HL-60 (cell line): ENCODE results near the gene STX1B.

Experiments used
- DNase-seq, 2 experiments: peaks; one replicate each; pipeline ENCODE4 v3.0.0-alpha.2; 2010 to 2020; ENCODE audit warnings: low read depth in 1 of 2, low spot score in 1 of 2
- H3K27ac ChIP-seq: fragments of 250-450 bp; sonication (Bioruptor Pico); replicated peaks from 2 replicates; pipeline ENCODE4 v1.5.1; 2020; ENCODE audit warnings: mild to moderate bottlenecking, moderate library complexity
- H3K27me3 ChIP-seq: fragments of 250-450 bp; sonication (Bioruptor Pico); 2 replicates; pipeline ENCODE4 v1.5.1; 2021; ENCODE audit warnings: mild to moderate bottlenecking, moderate library complexity; ENCODE audit not compliant: insufficient read depth, poor library complexity, severe bottlenecking
- H3K4me3 ChIP-seq: replicated peaks from 2 replicates; pipeline ENCODE4 v1.5.1; 2011; ENCODE audit warnings: mild to moderate bottlenecking, control low read depth, low read length; ENCODE audit not compliant: insufficient read depth
- GABPA ChIP-seq: IDR thresholded peaks from 2 replicates; pipeline ENCODE4 v1.6.1; 2012; ENCODE audit warnings: low read depth
- POLR2AphosphoS5 ChIP-seq: IDR thresholded peaks from 2 replicates; pipeline ENCODE4 v1.6.1; 2012; ENCODE audit warnings: low read depth
- SPI1 ChIP-seq: IDR thresholded peaks from 2 replicates; pipeline ENCODE4 v1.6.1; 2012; ENCODE audit warnings: low read depth, mild to moderate bottlenecking, borderline replicate concordance
- TF ChIP-seq, protein P1 (sequence below): IDR thresholded peaks from one replicate; pipeline ENCODE4 v1.5.1; 2011; ENCODE audit warnings: low read length, control low read depth, inconsistent platforms; ENCODE audit not compliant: insufficient read depth
- TF ChIP-seq, protein P2 (sequence below): IDR thresholded peaks from 2 replicates; pipeline ENCODE4 v1.6.1; 2012; ENCODE audit warnings: low read depth; ENCODE audit not compliant: insufficient replicate concordance

Gene STX1B

DNA sequence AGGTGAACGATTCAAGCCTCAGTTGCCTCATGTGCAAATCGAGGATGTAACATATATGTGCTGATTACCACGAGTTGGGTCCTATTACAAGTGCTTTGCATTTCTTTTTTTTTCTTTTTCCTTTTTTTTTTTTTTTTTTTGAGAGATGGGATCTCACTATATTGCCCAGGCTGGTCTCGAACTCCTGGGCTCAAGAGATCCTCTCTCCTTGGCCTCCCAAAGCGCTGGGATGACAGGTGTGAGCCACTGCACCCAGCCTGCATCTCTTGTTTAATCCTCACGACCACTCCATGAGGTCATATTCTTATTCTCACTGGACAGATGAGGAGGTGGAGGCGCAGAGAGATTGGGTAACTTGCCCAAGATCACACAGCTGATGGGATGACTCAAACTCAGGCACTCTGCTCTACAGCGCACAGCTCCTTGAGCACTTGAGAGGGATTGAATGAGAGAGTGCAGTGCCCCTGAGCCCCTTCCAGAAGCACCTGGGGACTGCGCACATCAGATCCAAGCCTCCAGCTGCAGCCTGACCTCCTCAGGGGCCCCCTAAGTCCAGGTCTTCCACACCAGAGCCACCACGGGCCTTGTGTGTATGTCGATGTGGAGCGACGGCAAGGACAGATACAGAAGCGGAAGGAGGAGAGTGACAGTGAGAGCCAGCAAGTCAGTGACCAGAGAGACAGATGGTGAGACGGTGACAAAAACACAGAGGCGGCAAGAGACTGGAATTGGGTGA, 4.9 kb downstream of the STX1B start:
- TF ChIP-seq SPI1 (no peak), POLR2AphosphoS5 (no peak), GABPA (no peak)
- TF ChIP-seq, protein P1, sequence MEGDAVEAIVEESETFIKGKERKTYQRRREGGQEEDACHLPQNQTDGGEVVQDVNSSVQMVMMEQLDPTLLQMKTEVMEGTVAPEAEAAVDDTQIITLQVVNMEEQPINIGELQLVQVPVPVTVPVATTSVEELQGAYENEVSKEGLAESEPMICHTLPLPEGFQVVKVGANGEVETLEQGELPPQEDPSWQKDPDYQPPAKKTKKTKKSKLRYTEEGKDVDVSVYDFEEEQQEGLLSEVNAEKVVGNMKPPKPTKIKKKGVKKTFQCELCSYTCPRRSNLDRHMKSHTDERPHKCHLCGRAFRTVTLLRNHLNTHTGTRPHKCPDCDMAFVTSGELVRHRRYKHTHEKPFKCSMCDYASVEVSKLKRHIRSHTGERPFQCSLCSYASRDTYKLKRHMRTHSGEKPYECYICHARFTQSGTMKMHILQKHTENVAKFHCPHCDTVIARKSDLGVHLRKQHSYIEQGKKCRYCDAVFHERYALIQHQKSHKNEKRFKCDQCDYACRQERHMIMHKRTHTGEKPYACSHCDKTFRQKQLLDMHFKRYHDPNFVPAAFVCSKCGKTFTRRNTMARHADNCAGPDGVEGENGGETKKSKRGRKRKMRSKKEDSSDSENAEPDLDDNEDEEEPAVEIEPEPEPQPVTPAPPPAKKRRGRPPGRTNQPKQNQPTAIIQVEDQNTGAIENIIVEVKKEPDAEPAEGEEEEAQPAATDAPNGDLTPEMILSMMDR, result no peak
- TF ChIP-seq, protein P2, sequence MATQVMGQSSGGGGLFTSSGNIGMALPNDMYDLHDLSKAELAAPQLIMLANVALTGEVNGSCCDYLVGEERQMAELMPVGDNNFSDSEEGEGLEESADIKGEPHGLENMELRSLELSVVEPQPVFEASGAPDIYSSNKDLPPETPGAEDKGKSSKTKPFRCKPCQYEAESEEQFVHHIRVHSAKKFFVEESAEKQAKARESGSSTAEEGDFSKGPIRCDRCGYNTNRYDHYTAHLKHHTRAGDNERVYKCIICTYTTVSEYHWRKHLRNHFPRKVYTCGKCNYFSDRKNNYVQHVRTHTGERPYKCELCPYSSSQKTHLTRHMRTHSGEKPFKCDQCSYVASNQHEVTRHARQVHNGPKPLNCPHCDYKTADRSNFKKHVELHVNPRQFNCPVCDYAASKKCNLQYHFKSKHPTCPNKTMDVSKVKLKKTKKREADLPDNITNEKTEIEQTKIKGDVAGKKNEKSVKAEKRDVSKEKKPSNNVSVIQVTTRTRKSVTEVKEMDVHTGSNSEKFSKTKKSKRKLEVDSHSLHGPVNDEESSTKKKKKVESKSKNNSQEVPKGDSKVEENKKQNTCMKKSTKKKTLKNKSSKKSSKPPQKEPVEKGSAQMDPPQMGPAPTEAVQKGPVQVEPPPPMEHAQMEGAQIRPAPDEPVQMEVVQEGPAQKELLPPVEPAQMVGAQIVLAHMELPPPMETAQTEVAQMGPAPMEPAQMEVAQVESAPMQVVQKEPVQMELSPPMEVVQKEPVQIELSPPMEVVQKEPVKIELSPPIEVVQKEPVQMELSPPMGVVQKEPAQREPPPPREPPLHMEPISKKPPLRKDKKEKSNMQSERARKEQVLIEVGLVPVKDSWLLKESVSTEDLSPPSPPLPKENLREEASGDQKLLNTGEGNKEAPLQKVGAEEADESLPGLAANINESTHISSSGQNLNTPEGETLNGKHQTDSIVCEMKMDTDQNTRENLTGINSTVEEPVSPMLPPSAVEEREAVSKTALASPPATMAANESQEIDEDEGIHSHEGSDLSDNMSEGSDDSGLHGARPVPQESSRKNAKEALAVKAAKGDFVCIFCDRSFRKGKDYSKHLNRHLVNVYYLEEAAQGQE, result no peak
- Histone ChIP-seq H3K4me3 (no peak overlapping the region), H3K27me3 (peaks cover 33% of the 10 kb centered on the region), H3K27ac (no peak overlapping the region)
- no peak for DNase-seq

DNA sequence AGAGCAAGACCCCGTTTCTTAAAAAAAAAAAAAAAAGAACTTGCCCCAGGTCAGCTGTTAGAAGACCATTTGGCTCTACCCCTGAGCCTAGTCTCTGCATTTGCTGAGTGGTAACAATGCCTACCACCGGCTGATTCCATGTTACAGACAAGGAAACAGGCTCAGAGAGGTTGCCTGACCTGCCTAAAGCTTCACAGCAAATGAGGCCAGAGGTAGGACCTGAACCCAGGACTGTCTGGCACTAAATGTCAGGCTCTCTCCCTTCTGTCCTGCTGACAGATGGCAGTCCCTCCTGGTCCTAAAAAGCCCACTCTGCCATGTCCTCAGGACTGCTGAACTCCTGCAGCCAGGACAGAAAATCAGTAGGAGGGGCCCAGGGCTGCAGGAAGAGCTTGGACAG, 5.8 kb downstream of the STX1B start:
- Histone ChIP-seq H3K4me3 (no peak overlapping the region), H3K27ac (no peak overlapping the region), H3K27me3 (peaks cover 30% of the 10 kb centered on the region)
- no peak for DNase-seq
- TF ChIP-seq, protein P1, result no peak
- TF ChIP-seq POLR2AphosphoS5 (no peak), GABPA (no peak), SPI1 (no peak)
- TF ChIP-seq, protein P2, result no peak

DNA sequence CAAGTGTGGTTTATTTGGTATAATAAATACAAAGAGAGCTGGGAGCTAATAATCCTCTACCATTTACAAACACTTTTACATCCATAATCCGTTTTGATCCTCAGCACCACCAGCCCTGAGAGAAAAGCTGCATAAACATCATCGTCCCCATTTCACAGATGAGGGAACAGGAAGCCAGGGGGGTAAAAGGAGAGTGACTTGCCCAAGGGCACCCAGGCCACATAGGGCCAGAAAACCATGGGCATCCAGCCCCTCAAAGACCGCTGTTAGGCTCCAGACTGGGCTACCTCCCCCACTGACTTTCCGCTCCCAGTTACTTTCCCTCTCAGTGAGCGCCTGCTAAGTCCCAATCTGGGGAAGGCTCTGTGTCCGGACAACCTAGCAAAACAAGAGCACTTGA, 6.7 kb downstream of the STX1B start:
- no peak overlapping the region for H3K27ac ChIP-seq

More for the DNA sequence above, 6.7 kb downstream of the STX1B start:
- Histone ChIP-seq H3K4me3 (no peak overlapping the region), H3K27me3 (peaks cover 20% of the 10 kb centered on the region)
- TF ChIP-seq, protein P2, result no peak
- TF ChIP-seq GABPA (no peak), SPI1 (no peak)
- TF ChIP-seq, protein P1, result no peak
- no peak for DNase-seq
